DMS153 treated with DMSO at 0.1 percent for 48 hours (cell line): Measurements from ENCODE around the gene OR52N1.

Source experiments
- DNase-seq: peaks from one replicate; lab custom pipeline; 2025; ENCODE audit not compliant: unreplicated experiment; lab: John Stamatoyannopoulos, UW

The OR52N1 gene

GRCh38 chr11:5791165-5791564 lies at the start of gene OR52N1:
TSS of gene OR52N1 (minus strand) at chr11:5791265. CDS start at chr11:5788816, 2,449 bp downstream.
- no peak for DNase-seq

GRCh38 chr11:5837695-5838094 lies 46.6 kb upstream of the OR52N1 start:
- no peak for DNase-seq

- no peak for DNase-seq
Observed at GRCh38 chr11:5833446-5833845, 42.4 kb upstream of the OR52N1 start.

GRCh38 chr11:5831196-5831829 lies 40.2 kb upstream of the OR52N1 start:
- no peak for DNase-seq

GRCh38 chr11:5818245-5818886 lies 27.3 kb upstream of the OR52N1 start:
- no peak for DNase-seq

- no peak for DNase-seq
Observed at GRCh38 chr11:5815534-5815933, 24.5 kb upstream of the OR52N1 start.

GRCh38 chr11:5809905-5810795 lies 19.1 kb upstream of the OR52N1 start:
- no peak for DNase-seq

GRCh38 chr11:5809122-5809519 lies 18.1 kb upstream of the OR52N1 start:
- no peak for DNase-seq

GRCh38 chr11:5808500-5809121 lies 17.5 kb upstream of the OR52N1 start, which contains the start of gene OR52N2:
TSS of gene OR52N2 (plus strand) at chr11:5808924. CDS start at chr11:5820336, 11,412 bp downstream.
- DNase-seq = peak; percentile 31

- DNase-seq = no peak
Observed at GRCh38 chr11:5807580-5807979, 16.5 kb upstream of the OR52N1 start.

GRCh38 chr11:5803982-5804381 lies 12.9 kb upstream of the OR52N1 start:
- DNase-seq = no peak

GRCh38 chr11:5796541-5796940 lies 5.5 kb upstream of the OR52N1 start:
- DNase-seq = no peak

- no peak for DNase-seq
Observed at GRCh38 chr11:5783255-5783654, 7.8 kb downstream of the OR52N1 start, which contains the start of gene OR52N5. TSS of gene OR52N5 (minus strand) at chr11:5783355. CDS start at chr11:5778634, 4,721 bp downstream.

- no peak for DNase-seq
Observed at GRCh38 chr11:5767056-5767455, 24.0 kb downstream of the OR52N1 start.

- no peak for DNase-seq
Observed at GRCh38 chr11:5753943-5754342, 37.1 kb downstream of the OR52N1 start, which contains the start of gene OR52N4. TSS of gene OR52N4 (plus strand) at chr11:5754243. CDS start at chr11:5754741, 498 bp downstream.

GRCh38 chr11:5749836-5750235 lies 41.2 kb downstream of the OR52N1 start:
- DNase-seq = no peak

GRCh38 chr11:5746614-5747013 lies 44.5 kb downstream of the OR52N1 start:
- DNase-seq = no peak

- DNase-seq = no peak
Observed at GRCh38 chr11:5738431-5738830, 52.6 kb downstream of the OR52N1 start.

- no peak for DNase-seq
Observed at GRCh38 chr11:5737670-5738392, 53.2 kb downstream of the OR52N1 start.

- DNase-seq = no peak
Observed at GRCh38 chr11:5737091-5737490, 54.0 kb downstream of the OR52N1 start.
